Heart left ventricle (tissue), 13 donors: ENCODE data around the gene MAPKAP1.

Experiments
- CTCF ChIP-seq, 12 donors: fragments of 200-600 bp; sonication (generic) in 4 of 12; IDR thresholded peaks; one replicate each; pipeline versions ENCODE4 v1.5.0 to v1.8.0; 2018 to 2022; ENCODE audit warnings: antibody characterized with exemption in 12 of 12, mild to moderate bottlenecking in 5 of 12
- POLR2A ChIP-seq, 2 donors: fragments of 450-650 bp; IDR thresholded peaks; one replicate each; pipeline ENCODE4 v1.6.1; 2017; ENCODE audit warnings: antibody characterized with exemption in 2 of 2, mild to moderate bottlenecking in 2 of 2, moderate library complexity in 2 of 2
- donor health status: ischemic (EF 13 %, LVEDD 7.1; RV severe dilation, severe dysfunction).
- donor health status: DM: no; HTN: yes; CAD: no.
- donor health status: DM: no; HTN: no; CAD: no.
- donor health status: ischemic (EF 25% LVEDD 6.9; RV normal size, moderate dysfunction).
- donor health status: ischemic (EF 25% LVEDD 5.7; RV mildly dilated, moderate dysfunction).
- donor health status: ischemic (EF 35%, LVEDD 5.7; RV mildly dilated, moderate dysfunction).
- donor health status: nonischemic (EF 11% LVEDD 7.7; RV severe dilation, severe dysfunction).
- donor health status: DM: yes; HTN: yes; CAD: no.
- donor health status: PGD.
- donor health status: ischemic (EF 29% LVEDD 5.4; RV normal size, mild dysfunction).
- donor health status: nonischemic (EF 23%, LVEDD 6.1; RV moderate dilation, normal function).

- TF ChIP-seq CTCF (IDR thresholded peaks at IDR 0.05) (no peak), POLR2A (IDR thresholded peaks at IDR 0.05) (no peak)
Observed at GRCh38 chr9:125517577-125517976, 189.4 kb downstream of the MAPKAP1 start.
